HT1080 (cell line): Measurements from ENCODE around the gene S100A6. TPM values are rescaled to one million over a fixed set of nuclear protein-coding genes. Genes with fewer than 3 reads are reported as not detected.
A peak's percentile ranks its signal among the peaks of the same experiment; 100 is the strongest.
"Not testable (repeated sequence)": the region's sequence is repeated elsewhere in the genome, so short reads cannot be mapped to it uniquely, and the experiment has no call there.

ENCODE experiments used
- DNase-seq: peaks from one replicate; pipeline ENCODE4 v3.0.0-alpha.2; 2015; ENCODE audit warnings: low read depth
- total RNA-seq: library from RNA; depleted of rRNA; stranded (reverse); fragments of >200 nt; shearing (Covaris generic); gene quantifications from 2 replicates; pipeline ENCODE4 v1.2.3, GENCODE V29; 2014

The S100A6 gene
- total RNA-seq, 1 experiment from 2014 or later, result 1,050 TPM

GRCh38 chr1:153563991-153564390 is 28.2 kb upstream of the S100A6 start:
- DNase-seq, result no peak

GRCh38 chr1:153563483-153563901 is 27.7 kb upstream of the S100A6 start:
- no peak for DNase-seq

- not testable (repeated sequence) for DNase-seq
Measured at GRCh38 chr1:153562021-153562420, 26.2 kb upstream of the S100A6 start.

GRCh38 chr1:153561466-153561985 is 25.7 kb upstream of the S100A6 start:
- DNase-seq, result peak; percentile 61

DNA sequence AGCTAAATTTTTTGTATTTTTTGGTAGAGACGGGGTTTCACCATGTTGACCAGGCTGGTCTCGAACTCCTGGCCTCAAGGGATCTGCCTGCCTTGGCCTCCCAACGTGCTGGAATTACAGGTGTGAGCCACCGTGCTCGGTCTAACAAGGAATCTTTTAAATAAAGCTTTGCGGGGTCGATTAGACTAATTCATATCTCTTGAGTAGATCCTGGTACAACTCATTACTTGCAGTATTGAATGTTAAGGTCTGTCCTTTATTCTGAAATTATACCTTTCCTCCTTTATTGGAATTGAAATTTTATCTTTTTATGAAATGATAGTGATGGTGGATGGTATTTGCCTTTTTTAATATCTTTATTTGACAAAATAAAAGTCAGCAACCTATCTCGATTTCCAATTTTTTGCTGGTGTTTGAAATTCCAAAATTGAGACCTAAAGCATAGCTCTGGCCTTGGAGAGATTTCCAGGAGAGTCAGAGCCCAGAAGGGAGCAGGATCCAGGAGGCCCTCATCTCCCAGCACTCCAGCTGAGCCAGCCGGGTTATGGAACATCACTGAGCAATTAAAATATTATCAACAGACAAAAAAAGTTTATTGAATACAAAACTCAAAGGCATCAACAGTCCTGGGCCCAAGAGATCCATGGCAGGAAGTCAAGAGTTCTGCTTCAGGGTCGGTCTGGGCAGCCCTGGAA is 25.1 kb upstream of the S100A6 start:
- DNase-seq, result no peak

DNA sequence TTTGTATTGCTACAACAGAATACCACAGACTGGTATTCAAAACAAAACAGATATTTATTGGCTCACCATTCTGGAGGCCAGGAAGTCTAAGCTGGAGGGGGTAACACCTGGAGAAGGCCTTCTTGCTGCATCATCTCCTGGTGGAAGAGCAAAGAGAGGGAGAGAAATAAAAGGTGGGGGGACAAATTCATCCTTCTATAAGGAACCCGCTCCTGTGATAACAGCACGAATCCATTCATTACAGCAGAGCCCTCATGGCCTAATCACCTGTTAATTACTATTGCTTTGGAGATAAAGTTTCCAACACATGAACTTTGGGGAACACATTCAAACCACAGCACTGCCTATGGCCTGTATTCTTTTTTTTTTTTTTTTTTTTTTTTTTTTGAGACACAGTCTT is 24.4 kb upstream of the S100A6 start:
- DNase-seq, result no peak

DNA sequence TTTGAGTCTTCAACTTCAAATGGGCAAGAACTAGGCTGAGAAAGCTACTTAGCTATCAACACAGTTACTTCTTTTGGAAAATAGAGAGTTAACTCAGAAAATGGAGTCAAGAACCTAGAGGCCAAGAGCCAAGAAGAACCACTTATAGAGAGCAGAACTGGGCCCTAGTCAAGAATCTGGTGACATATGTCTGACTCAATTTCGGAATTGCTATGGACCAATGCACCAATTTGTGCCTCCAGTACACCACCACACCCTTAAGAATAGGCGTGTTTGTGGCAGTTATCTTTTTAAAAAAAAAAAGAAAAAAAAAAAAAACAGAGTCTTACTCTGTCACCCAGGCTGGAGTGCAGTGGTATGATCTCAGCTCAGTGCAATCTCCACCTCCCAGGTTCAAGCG is 22.1 kb upstream of the S100A6 start:
- DNase-seq, result no peak

DNA sequence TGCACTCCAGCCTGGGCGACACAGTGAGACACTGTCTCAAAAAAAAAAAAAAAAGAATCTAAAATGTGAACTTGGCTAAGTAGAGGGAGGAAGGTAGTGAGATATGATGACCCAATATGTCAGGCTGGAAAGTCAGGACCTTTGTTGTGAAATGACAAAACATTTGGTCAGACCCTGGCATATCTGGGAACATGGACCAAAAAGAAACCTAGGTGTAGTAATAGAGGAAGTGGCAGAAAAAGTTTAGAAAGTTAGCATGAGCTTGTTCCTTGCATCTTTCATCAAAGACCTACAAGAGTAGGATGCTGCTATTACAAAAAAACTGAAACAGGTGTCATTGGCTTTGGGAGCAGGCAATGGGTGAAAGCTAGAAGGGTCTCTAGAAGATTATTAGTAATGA is 20.6 kb upstream of the S100A6 start:
- DNase-seq, result no peak

- DNase-seq, result no peak
Measured at GRCh38 chr1:153553830-153554541, 18.2 kb upstream of the S100A6 start.

DNA sequence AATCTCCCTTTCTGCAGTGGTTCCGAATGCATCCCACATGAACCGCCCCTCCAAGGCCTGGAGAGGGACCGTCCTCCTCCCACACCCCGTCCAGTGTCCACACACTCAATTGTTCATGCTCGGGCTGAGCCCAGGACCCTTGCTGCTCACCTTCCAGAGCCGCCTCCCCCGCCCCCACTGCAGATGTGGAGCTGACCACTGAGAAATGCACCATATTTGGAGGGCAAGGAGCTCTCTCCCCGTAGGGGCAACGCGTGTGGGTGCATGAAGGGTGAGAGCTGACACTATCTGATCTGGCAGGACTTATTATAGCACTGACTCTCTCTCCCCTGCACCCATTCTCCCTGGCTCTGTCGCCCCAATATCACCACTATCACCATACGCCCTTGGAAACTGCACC is 17.3 kb upstream of the S100A6 start:
- no peak for DNase-seq

DNA sequence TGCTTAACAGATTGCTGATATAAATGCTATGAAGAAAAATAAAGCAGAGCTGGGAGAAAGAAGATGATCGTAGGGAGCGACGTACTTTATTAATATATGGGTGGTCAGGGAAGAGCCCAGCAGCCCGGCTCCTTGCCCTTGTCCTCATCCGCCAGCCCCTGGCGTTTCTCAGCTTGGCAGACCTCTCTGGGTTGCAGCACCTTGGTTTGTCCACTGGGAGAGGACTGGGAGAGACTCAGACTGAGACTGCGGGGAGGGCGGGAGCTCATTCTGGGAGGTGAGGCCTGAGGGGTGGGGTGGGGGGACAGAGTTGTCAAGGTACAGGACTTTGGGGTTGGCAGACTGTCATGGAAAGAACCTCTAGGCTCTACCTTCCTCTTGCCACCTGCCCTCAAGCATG is 16.5 kb upstream of the S100A6 start:
- DNase-seq, result no peak

DNA sequence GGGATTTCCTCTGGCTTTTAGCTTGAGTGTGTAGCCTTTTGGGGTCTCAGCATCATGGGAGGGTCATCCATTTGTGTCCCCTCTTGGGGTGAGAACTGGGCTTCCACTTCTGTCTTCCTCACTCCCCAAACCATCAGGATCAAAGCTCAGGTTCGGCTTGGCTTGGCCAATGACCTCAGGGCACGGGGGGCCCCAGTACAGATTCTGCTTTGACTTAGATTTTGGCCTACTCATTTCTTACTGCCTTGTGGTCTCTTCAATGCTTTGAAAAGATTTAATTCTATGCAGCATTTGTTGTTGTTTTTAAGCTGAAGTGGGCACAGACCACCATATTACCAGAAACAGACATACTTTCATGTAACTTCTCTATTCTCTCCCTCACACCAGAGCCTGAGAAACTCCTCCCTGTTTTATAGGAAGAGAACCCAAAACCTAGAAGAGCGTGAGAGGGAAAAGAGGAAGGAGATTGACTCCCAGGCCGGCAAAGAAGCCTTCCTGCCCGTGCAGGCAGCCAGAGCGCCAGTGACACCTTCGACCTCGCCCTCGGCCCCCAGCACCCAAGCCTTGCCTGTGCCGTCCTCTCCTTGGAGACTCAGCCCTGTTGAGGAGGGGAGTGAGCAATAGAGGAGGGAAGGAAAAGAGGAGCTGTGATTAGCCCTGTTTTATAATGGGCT is 15.2 kb upstream of the S100A6 start:
- DNase-seq, result no peak

DNA sequence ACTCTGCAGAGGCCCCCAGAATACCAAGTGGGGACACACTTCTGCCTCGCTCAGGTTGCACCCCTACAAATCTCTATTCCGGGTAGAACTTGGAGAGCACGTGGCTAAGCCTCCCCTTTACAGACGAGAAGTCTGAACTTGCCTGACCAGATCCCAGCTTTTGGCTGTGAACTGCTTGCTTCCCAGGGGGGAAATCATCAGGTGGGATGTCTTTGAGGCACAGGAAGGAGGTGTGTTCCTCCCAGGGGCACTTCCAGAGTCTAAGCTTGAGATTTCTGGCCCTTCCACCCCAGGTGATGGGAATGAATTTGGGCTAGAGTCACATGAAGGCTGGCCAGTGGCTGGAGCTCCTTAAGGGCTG is 14.6 kb upstream of the S100A6 start:
- DNase-seq, result no peak

- no peak for DNase-seq
Measured at GRCh38 chr1:153549741-153550397, 14.1 kb upstream of the S100A6 start.

- DNase-seq, result peak; percentile 92
Measured at GRCh38 chr1:153548722-153549688, 13.2 kb upstream of the S100A6 start, which contains the start of gene S100A3. S100A3 (minus strand) TSS chr1:153549258; CDS start chr1:153548485, 773 bp downstream.

DNA sequence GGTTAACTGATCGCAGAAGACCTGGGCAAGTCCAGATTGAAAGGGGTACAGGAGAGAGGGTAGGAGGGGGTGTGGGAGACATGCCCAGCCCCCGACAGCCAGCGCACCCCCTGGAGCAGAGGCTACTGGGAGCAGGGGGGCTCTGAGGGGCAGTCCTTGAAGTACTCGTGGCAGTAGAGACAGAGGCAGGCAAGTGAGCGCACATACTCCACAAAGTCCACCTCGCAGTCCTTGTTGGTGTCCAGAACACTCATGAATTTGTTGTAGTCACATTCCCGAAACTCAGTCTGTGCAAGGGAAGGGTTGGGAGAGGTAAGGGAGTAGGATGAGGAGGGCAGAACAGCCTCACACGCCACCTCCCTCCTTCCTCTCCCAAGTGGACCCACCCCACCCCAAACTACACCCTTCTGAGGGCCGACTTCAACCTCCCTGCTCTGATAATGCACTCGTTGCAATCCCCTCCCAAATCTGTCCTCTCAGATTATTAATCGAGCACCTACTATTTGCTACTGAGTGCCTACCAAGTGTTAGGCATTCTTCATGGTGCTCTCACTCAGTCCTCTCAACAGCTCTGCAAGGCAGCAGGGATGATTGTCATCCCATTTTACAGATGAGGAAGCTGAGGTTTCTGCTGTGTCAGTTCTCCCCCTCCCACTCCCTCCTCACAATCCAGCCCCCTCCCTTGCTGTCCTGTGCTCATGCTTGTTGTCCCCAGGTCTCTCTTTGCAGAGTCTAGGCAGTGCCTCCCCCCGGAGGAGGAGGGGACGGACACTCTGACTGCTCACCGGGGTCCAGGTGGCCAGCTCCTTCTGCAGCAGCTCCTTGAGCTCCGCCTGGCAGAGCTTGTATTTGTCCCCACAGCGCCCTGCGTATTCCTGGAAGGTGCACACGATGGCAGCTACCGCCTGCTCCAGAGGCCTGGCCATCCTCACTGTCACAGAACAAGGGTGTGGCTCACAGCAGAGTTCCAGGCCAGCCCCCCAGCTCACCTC is 12.1 kb upstream of the S100A6 start:
- no peak for DNase-seq

GRCh38 chr1:153546796-153547559 is 11.2 kb upstream of the S100A6 start:
- no peak for DNase-seq

GRCh38 chr1:153546371-153546770 is 10.6 kb upstream of the S100A6 start:
- no peak for DNase-seq
